Subcutaneous abdominal adipose tissue (tissue), 5 donors: ENCODE results near the gene SMAD3.

Experiments used
- H3K27ac ChIP-seq: one replicate; pipeline ENCODE4 v1.7.0; 2013; ENCODE audit warnings: low read depth, mild to moderate bottlenecking, inconsistent platforms, low read length, moderate library complexity
- H3K27me3 ChIP-seq, 5 donors: one replicate each; pipeline ENCODE4 v1.7.0; 2013; ENCODE audit warnings: low read length in 5 of 5, inconsistent platforms in 1 of 5; ENCODE audit not compliant: control insufficient read depth in 5 of 5, insufficient read depth in 4 of 5
- H3K36me3 ChIP-seq, 5 donors: one replicate each; pipeline ENCODE4 v1.7.0; 2013; ENCODE audit warnings: low read length in 5 of 5; ENCODE audit not compliant: control insufficient read depth in 5 of 5, insufficient read depth in 5 of 5
- H3K4me1 ChIP-seq, 5 donors: one replicate each; pipeline ENCODE4 v1.7.0; 2013; ENCODE audit warnings: low read length in 5 of 5, mild to moderate bottlenecking in 3 of 5, moderate library complexity in 1 of 5; ENCODE audit not compliant: control insufficient read depth in 5 of 5, insufficient read depth in 5 of 5
- H3K4me3 ChIP-seq, 5 donors: one replicate each; pipeline ENCODE4 v1.7.0; 2013; ENCODE audit warnings: low read length in 5 of 5, low read depth in 1 of 5
- H3K9ac ChIP-seq, 5 donors: one replicate each; pipeline ENCODE4 v1.7.0; 2013; ENCODE audit warnings: low read length in 5 of 5, mild to moderate bottlenecking in 4 of 5, moderate library complexity in 3 of 5
- H3K9me3 ChIP-seq, 5 donors: one replicate each; pipeline ENCODE4 v1.7.0; 2013; ENCODE audit warnings: low read length in 5 of 5; ENCODE audit not compliant: control insufficient read depth in 5 of 5
- donor health status: healthy.
- donor health status: healthy.
- donor health status: healthy.
- donor health status: healthy.
- donor health status: healthy.

Gene SMAD3

DNA sequence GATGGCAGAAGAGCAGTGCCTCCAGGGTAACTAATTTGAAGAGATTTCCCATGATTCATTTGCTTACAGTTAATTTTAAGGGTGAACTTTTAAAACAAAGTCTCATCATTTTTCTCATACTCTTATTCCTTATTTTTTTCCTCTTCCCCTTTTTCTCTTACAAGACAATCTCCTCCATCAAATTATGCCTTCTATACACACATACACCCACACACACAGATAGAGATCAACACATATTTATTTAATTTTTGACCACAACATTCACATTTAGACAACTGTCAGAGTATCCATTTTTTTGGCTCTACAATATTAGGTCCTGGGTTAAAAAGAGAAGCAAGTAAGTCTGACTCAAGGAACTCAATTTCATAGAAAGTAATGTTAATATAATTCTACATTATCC, 151.5 kb downstream of the SMAD3 start:
- H3K4me3 ChIP-seq, result no peak overlapping the region
- no peaks in the 10 kb centered on the region for H3K27me3 ChIP-seq
- peaks cover 0 to 12% (median 0%) of the 10 kb centered on the region in 5 donors for H3K36me3 ChIP-seq
- no peaks in the 10 kb centered on the region for H3K4me1 ChIP-seq
- no peak overlapping the region for H3K27ac ChIP-seq
- H3K9ac ChIP-seq, result no peak overlapping the region
- H3K9me3 ChIP-seq, result no peaks in the 10 kb centered on the region

DNA sequence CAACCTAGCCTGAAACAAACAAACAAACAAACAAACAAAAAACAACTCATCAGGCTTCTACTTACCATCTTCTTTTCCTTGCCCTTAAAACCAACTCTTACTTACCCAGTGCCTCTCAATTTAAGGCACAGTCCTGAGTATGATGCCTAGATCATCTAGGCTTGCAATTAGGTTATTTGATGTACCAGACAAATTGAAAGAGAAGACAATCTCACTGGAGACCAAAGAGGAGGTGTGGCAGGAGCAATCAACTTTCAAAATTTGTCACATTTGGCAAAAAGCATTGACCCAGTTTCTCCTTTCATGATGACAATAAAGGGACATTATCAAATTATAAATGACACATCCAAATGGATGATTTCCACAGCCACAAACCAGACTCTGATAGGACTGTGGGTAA, 153.0 kb downstream of the SMAD3 start:
- H3K4me3 ChIP-seq, result no peak overlapping the region
- no peaks in the 10 kb centered on the region for H3K27me3 ChIP-seq
- H3K9me3 ChIP-seq, result no peaks in the 10 kb centered on the region
- peaks cover 0 to 12% (median 0%) of the 10 kb centered on the region in 5 donors for H3K36me3 ChIP-seq
- H3K9ac ChIP-seq, result no peak overlapping the region
- H3K27ac ChIP-seq, result no peak overlapping the region
- no peaks in the 10 kb centered on the region for H3K4me1 ChIP-seq

DNA sequence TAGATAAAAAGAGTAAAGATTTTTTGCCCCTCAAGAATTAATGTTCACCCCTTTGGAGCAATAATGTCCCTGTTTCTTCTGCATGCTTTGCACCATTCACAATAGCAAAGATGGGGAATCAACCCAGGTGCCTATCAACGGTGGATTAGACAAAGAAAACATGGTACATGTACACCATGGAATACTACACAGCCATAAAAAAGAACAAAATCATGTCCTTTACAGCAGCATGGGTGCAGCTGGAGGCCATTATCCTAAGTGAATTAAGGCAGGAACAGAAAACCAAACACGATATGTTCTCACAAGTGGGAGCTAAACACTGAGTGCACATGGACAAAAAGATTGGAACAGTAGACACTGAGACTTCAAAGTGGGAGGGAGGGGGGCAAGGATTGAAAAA, 153.9 kb downstream of the SMAD3 start:
- Histone ChIP-seq H3K4me3 (no peak overlapping the region), H3K4me1 (no peaks in the 10 kb centered on the region), H3K27me3 (no peaks in the 10 kb centered on the region), H3K9ac (no peak overlapping the region), H3K36me3 (peaks cover 0 to 12% (median 0%) of the 10 kb centered on the region in 5 donors), H3K27ac (no peak overlapping the region), H3K9me3 (no peaks in the 10 kb centered on the region)

DNA sequence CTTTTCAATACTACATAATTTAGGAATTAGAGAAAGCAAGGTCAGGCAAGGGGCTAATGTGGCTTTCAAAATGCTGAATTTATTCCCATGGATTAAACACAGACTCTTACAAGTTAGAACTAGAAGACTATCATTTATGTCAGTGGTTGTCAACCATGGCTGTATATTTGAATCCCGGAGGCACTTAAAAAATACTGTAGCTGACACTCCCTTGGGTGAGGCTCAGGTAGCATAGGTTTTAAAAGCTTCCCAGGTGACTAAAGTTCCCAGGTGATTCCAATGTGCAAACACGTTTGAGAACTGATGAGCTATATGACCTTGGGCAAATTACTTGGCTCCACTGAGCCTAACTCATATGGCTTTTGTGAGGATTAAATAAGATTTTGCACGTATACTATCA, 159.5 kb downstream of the SMAD3 start:
- H3K9me3 ChIP-seq, result no peaks in the 10 kb centered on the region
- no peaks in the 10 kb centered on the region for H3K4me1 ChIP-seq
- peaks cover 0 to 15% (median 7%) of the 10 kb centered on the region in 5 donors for H3K36me3 ChIP-seq
- H3K4me3 ChIP-seq, result no peak overlapping the region
- no peak overlapping the region for H3K9ac ChIP-seq
- H3K27ac ChIP-seq, result no peak overlapping the region
- H3K27me3 ChIP-seq, result no peaks in the 10 kb centered on the region

DNA sequence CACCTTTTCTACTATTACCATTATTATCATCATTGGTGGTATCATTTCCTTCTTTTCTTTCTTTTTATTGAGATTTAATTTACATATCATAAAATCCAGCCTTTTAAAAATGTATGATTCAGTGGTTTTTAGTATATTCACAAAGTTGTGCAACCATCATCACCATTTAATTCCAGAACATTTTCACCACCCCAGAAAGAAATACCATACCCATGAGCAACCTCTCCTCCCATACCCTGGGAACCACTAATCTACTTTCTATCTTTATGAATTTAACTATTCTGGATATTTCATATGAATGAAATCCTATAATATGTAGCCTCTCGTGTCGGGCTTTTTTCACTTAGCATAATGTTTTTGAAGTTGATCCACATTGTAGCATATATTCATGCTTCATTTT, 159.9 kb downstream of the SMAD3 start:
- H3K27ac ChIP-seq, result no peak overlapping the region
- peaks cover 4 to 16% (median 10%) of the 10 kb centered on the region in 5 donors for H3K36me3 ChIP-seq
- H3K27me3 ChIP-seq, result no peaks in the 10 kb centered on the region
- no peak overlapping the region for H3K4me3 ChIP-seq
- no peak overlapping the region for H3K9ac ChIP-seq
- H3K4me1 ChIP-seq, result no peaks in the 10 kb centered on the region
- H3K9me3 ChIP-seq, result no peaks in the 10 kb centered on the region

DNA sequence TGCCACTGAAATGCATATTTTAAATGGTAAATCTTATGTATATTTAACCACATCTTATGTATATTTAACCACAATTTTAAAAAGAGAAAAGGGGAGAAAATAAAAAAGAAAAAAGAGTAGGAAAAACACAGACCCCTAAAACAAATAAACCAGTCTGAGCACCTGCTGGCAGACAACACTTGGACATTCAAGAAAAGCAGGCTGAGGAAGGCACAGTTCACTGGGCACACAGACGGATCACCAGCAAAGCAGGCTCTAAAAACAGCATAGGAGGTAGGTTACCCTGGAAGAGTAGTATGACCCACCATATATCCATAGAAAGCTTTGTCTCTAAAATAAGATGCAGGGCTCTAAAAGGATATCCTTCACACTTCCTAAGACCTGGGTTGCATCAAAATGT, 162.0 kb downstream of the SMAD3 start:
- no peak overlapping the region for H3K9ac ChIP-seq
- H3K36me3 ChIP-seq, result peaks cover 12 to 31% (median 18%) of the 10 kb centered on the region in 5 donors
- no peaks in the 10 kb centered on the region for H3K4me1 ChIP-seq
- H3K4me3 ChIP-seq, result no peak overlapping the region
- H3K27ac ChIP-seq, result no peak overlapping the region
- H3K9me3 ChIP-seq, result no peaks in the 10 kb centered on the region
- H3K27me3 ChIP-seq, result no peaks in the 10 kb centered on the region

DNA sequence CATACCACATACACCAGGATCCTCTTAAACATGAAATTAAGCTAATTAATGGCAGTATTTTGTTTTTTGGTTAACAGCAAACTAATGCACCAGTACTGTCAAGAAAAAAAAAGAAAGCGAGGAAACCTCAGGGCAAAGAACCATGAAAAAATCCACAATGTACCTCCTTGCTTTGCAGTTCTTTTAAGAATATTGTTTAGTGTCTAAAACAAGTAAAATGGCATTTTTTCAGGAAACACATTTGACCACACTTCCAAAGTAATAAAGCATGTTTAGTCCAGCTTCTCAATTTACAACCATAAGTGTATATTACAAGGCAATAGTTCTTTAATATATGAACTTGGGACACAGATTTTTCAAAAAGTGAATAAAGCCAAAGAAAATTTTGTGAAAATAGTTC, 162.4 kb downstream of the SMAD3 start:
- Histone ChIP-seq H3K27ac (no peak overlapping the region), H3K27me3 (no peaks in the 10 kb centered on the region), H3K4me1 (no peaks in the 10 kb centered on the region), H3K9me3 (no peaks in the 10 kb centered on the region), H3K9ac (no peak overlapping the region), H3K4me3 (no peak overlapping the region), H3K36me3 (peaks cover 12 to 34% (median 18%) of the 10 kb centered on the region in 5 donors)

DNA sequence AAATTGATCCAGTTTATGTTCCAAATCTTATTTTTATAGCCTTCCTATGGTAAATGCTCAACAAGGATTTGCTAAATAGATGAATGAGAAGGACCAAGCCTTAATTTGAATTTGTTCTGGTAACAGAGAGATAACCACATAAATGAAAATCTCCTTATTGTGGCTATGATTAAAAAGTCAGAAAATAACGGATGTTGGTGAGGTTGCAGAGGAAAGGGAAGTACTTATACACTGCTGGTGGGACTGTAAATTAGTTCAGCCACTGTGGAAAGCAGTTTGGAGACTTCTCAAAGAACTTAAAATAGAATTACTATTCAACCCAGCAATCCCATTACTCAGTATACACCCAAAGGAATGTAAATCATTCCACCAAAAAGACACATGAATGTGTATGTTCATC, 162.9 kb downstream of the SMAD3 start:
- no peaks in the 10 kb centered on the region for H3K4me1 ChIP-seq
- no peak overlapping the region for H3K27ac ChIP-seq
- H3K9ac ChIP-seq, result no peak overlapping the region
- H3K4me3 ChIP-seq, result no peak overlapping the region
- no peaks in the 10 kb centered on the region for H3K27me3 ChIP-seq
- H3K9me3 ChIP-seq, result no peaks in the 10 kb centered on the region
- peaks cover 17 to 39% (median 20%) of the 10 kb centered on the region in 5 donors for H3K36me3 ChIP-seq

DNA sequence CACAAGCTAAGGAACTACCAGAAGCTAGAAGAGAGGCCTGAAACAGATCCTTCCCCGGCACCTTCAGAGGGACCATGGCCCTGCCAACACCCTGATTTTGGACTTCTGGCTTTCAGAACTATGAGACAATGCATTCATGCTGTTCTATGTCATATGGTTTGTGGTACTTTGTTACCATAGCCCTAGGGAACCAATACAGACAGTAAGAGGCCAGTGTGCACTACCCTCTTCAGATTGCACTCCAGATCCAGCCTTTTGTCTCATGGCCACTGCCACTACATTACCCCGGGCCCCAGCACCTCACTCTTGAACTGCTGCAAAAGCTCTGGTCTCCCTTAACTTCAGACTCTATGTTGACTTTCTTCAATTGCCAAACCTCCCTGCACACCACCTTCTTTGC, 165.1 kb downstream of the SMAD3 start:
- H3K9me3 ChIP-seq, result no peaks in the 10 kb centered on the region
- no peaks in the 10 kb centered on the region for H3K4me1 ChIP-seq
- no peak overlapping the region for H3K4me3 ChIP-seq
- H3K36me3 ChIP-seq, result peaks cover 17 to 44% (median 30%) of the 10 kb centered on the region in 5 donors
- H3K9ac ChIP-seq, result no peak overlapping the region
- H3K27ac ChIP-seq, result no peak overlapping the region
- no peaks in the 10 kb centered on the region for H3K27me3 ChIP-seq

DNA sequence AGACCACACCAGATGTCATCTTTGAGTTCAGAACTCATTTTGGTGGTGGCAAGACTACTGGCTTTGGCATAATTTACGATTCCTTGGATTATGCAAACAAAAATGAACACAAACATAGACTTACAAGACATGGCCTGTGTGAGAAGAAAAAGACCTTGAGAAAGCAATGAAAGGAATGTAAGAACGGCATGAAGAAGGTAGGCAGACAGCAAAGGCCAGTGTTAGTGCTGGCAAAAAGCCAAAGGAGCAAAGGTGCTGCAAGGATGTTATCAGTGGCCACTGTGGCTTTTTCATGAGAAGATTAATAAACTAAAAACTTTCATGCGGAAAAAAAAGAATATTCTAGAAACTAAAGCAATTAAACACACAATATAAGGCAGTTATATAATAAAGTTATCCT, 167.2 kb downstream of the SMAD3 start:
- no peaks in the 10 kb centered on the region for H3K27me3 ChIP-seq
- no peak overlapping the region for H3K9ac ChIP-seq
- H3K9me3 ChIP-seq, result no peaks in the 10 kb centered on the region
- H3K4me1 ChIP-seq, result no peaks in the 10 kb centered on the region
- no peak overlapping the region for H3K4me3 ChIP-seq
- no peak overlapping the region for H3K27ac ChIP-seq
- peaks cover 17 to 48% (median 30%) of the 10 kb centered on the region in 5 donors for H3K36me3 ChIP-seq
